H1 (cell line): ENCODE measurements around the gene GRID1. TPM values are rescaled to one million over a fixed set of nuclear protein-coding genes. Genes with fewer than 3 reads are reported as not detected.

Source experiments
- polyA plus RNA-seq, 7 experiments: library from polyadenylated mRNA; depleted of rRNA in 3 of 7; stranded (reverse) in 5 of 7; unstranded in 2 of 7; fragments of >200 nt in 5 of 7; fragments of 200-250 nt in 2 of 7; gene quantifications; 1 replicate in 5 of 7; 2 replicates in 1 of 7; 4 replicates in 1 of 7; pipeline versions ENCODE4 v1.2.1 to v1.2.3, GENCODE V29; 2011 to 2013; ENCODE audit warnings: missing spikeins in 2 of 7, mixed read lengths in 2 of 7
- total RNA-seq: library from RNA; stranded (reverse); fragmentation: NEBNext Ultra II Directional; extraction: Animal tissue kit (Norgen Biotek cat#: 25700); gene quantifications from 2 replicates; pipeline ENCODE4 v1.2.1, GENCODE V29; 2021
- TF ChIP-seq, protein P1 (sequence below): IDR thresholded peaks from 2 replicates; pipeline ENCODE4 v1.6.1; 2012; ENCODE audit warnings: inconsistent platforms

GRID1 gene
- total and polyA plus RNA-seq, 2 of the 8 experiments (the other 6 are each of a cell fraction or from before 2014, with no cell fraction given) = 0.22 to 0.30 TPM

DNA sequence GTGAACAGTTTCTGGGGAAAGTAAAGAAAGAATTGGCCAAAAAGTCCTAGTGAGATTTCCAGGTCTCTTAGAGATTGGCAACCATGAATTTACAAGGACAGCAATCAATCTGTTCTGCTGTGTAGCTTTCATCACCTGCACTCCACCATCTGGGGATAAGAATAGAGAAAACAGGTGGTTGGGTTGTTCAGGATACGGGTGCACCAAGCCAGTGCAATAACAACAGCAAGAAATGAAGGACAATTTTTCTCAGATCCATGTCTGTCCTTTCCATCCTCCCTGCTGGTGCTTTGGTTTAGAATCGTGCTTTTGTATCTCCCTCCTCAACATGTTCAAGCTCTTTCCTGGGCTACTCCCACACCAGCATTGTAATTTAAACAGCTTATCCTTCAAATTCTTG is 787.7 kb downstream of the GRID1 start (continued):
- TF ChIP-seq, protein P1, sequence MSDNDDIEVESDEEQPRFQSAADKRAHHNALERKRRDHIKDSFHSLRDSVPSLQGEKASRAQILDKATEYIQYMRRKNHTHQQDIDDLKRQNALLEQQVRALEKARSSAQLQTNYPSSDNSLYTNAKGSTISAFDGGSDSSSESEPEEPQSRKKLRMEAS = no peak
